ENCODE data around the gene PDCD2. TPM values are rescaled to one million over a fixed set of nuclear protein-coding genes. Genes with fewer than 3 reads are reported as not detected.

Gene PDCD2
- total RNA-seq, 1 experiment from 2014 or later: 43.1 TPM

DNA sequence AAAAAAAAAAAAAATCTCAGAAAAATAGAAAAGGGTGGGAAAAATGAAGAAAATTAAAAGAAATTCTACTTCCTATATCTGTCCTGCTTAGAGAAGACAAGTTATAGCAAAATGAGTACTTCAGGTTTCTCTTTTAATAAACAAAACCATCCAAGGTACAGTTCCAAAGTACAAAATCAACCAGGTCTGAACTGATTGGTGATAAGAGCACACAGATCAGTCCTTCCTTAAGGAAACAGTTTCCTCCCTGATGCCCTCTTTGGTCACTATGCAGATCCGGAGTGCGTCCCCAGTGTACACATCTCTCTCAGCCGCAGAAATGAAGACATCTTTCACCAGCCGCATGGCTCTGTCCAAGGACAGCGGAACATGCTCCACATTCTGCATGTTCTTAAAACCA, 49.4 kb downstream of the PDCD2 start:
- BruUV-seq (replicated peaks): no TSS peak
- no peak overlapping the region for H3K4me3 ChIP-seq

DNA sequence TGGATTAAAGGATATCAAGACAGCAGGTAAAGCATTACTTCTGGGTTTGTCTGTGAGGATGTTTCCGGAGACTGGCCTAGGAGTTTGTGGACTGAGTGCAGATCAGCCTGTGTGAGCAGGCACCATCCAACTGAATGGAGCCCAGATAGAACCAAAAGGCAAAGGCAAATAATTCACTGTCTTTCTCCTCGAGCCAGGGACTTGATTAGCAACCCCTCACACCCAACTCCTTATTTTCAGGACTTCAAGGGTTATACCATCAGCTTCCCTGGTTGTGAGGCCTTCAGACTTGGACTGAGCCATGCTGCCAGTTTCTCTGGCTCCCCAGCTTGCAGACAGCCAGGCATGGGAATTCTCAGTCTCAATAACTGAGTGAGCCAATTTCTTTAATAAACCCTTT, 50.6 kb downstream of the PDCD2 start:
- no TSS peak for BruUV-seq (replicated peaks)
- Histone ChIP-seq H2AFZ (no peak overlapping the region), H3K4me3 (no peak overlapping the region), H3K36me3 (ENCODE audit: low read depth) (peaks cover 34% of the 10 kb centered on the region), H3K9me2 (ENCODE audit: insufficient read depth) (no peaks in the 10 kb centered on the region), H3K4me1 (replicated peaks; ENCODE audit: insufficient read depth) (no peaks in the 10 kb centered on the region), H3K4me2 (no peak overlapping the region), H3K9me3 (ENCODE audit: insufficient read depth, low read depth) (no peaks in the 10 kb centered on the region), H4K20me1 (ENCODE audit: insufficient read depth) (peaks cover 46% of the 10 kb centered on the region), H3K27me3 (ENCODE audit: insufficient read depth, low read depth) (no peaks in the 10 kb centered on the region), H3F3A (ENCODE audit: insufficient read depth, low read depth) (peaks cover 41% of the 10 kb centered on the region), H3K79me2 (ENCODE audit: low read depth) (no peaks in the 10 kb centered on the region), H3K27ac (no peak overlapping the region)
- TF ChIP-seq EZH2 (IDR thresholded peaks at IDR 0.05; ENCODE audit: low read depth): no peak
- TF ChIP-seq, protein P1, sequence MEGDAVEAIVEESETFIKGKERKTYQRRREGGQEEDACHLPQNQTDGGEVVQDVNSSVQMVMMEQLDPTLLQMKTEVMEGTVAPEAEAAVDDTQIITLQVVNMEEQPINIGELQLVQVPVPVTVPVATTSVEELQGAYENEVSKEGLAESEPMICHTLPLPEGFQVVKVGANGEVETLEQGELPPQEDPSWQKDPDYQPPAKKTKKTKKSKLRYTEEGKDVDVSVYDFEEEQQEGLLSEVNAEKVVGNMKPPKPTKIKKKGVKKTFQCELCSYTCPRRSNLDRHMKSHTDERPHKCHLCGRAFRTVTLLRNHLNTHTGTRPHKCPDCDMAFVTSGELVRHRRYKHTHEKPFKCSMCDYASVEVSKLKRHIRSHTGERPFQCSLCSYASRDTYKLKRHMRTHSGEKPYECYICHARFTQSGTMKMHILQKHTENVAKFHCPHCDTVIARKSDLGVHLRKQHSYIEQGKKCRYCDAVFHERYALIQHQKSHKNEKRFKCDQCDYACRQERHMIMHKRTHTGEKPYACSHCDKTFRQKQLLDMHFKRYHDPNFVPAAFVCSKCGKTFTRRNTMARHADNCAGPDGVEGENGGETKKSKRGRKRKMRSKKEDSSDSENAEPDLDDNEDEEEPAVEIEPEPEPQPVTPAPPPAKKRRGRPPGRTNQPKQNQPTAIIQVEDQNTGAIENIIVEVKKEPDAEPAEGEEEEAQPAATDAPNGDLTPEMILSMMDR (conservative IDR thresholded peaks at IDR 0.05): no peak
- DNase-seq: no peak
- ChIA-PET CTCF (no interaction called here), POLR2A (ENCODE audit: unreplicated experiment) (no interaction called here)
- intact Hi-C loops (cut with micrococcal nuclease; ENCODE audit: unreplicated experiment): loop anchor here (5.0 kb wide), 1 partner anchor 1636 kb away; no protein-coding TSS in a partner anchor

More for the DNA sequence above, 49.4 kb downstream of the PDCD2 start:
- Histone ChIP-seq H2AFZ (no peak overlapping the region), H4K20me1 (ENCODE audit: insufficient read depth) (peaks cover 58% of the 10 kb centered on the region), H3F3A (ENCODE audit: insufficient read depth, low read depth) (peaks cover 41% of the 10 kb centered on the region), H3K4me1 (replicated peaks; ENCODE audit: insufficient read depth) (no peaks in the 10 kb centered on the region), H3K27me3 (ENCODE audit: insufficient read depth, low read depth) (no peaks in the 10 kb centered on the region), H3K9me3 (ENCODE audit: insufficient read depth, low read depth) (no peaks in the 10 kb centered on the region), H3K9me2 (ENCODE audit: insufficient read depth) (no peaks in the 10 kb centered on the region), H3K4me2 (no peak overlapping the region), H3K79me2 (ENCODE audit: low read depth) (0 out of 2 replicates have a peak, but pooled peaks cover 6% of the 10 kb centered on the region), H3K27ac (no peak overlapping the region), H3K36me3 (ENCODE audit: low read depth) (peaks cover 43% of the 10 kb centered on the region)
- intact Hi-C loops (cut with micrococcal nuclease; ENCODE audit: unreplicated experiment): no loop called here
- ChIA-PET CTCF (no interaction called here), POLR2A (ENCODE audit: unreplicated experiment) (no interaction called here)
- TF ChIP-seq, protein P1 (conservative IDR thresholded peaks at IDR 0.05): no peak
- TF ChIP-seq EZH2 (IDR thresholded peaks at IDR 0.05; ENCODE audit: low read depth): no peak
- no peak for DNase-seq

DNA sequence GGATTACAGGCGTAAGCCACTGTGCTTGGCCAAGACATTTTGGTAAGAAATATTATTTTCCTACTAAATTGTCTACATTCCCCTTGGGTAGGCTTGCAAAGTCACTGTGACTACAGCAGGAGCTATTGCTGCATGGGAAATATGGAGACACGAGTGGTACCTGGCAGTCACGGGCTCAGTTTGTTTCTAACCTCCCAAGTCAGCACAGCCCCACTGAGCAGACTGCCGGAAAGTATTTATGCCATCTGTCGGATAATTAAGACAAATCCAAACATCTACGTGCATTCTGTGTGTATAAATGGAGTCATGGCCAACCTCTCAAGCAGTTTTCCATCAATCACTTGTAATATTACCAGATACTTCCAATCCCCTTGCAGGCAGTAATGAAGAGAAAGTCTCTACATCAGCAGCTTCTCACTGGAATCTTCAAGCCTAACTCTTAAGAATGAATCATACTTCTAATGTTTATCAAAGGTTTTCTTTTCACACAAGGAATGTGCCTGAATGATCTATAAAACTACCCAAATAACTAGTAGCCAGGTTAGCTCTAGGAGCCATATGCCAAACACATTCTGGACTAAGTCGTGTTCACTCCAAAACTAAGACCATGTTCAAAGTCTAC, 51.5 kb downstream of the PDCD2 start:
- ChIA-PET POLR2A (ENCODE audit: unreplicated experiment) (no interaction called here), CTCF (no interaction called here)
- Histone ChIP-seq H3K79me2 (ENCODE audit: low read depth) (no peaks in the 10 kb centered on the region), H3K4me1 (replicated peaks; ENCODE audit: insufficient read depth) (no peaks in the 10 kb centered on the region), H3K27me3 (ENCODE audit: insufficient read depth, low read depth) (no peaks in the 10 kb centered on the region), H3K4me2 (no peak overlapping the region), H3K36me3 (ENCODE audit: low read depth) (peaks cover 26% of the 10 kb centered on the region), H3K9me2 (ENCODE audit: insufficient read depth) (no peaks in the 10 kb centered on the region), H3K9me3 (ENCODE audit: insufficient read depth, low read depth) (no peaks in the 10 kb centered on the region), H4K20me1 (ENCODE audit: insufficient read depth) (peaks cover 38% of the 10 kb centered on the region), H2AFZ (no peak overlapping the region), H3K4me3 (no peak overlapping the region), H3K27ac (no peak overlapping the region), H3F3A (ENCODE audit: insufficient read depth, low read depth) (peaks cover 41% of the 10 kb centered on the region)
- no TSS peak for BruUV-seq (replicated peaks)
- TF ChIP-seq, protein P1 (conservative IDR thresholded peaks at IDR 0.05): no peak
- TF ChIP-seq EZH2 (IDR thresholded peaks at IDR 0.05; ENCODE audit: low read depth): no peak
- DNase-seq: no peak
- intact Hi-C loops (cut with micrococcal nuclease; ENCODE audit: unreplicated experiment): loop anchor here (5.0 kb wide), 1 partner anchor 1636 kb away; no protein-coding TSS in a partner anchor

Measured in PC-9 (cell line).